ENCODE data around the gene QRICH1. TPM values are rescaled to one million over a fixed set of nuclear protein-coding genes. Genes with fewer than 3 reads are reported as not detected.

Gene QRICH1
- total and polyA plus RNA-seq, 2 of the 13 experiments (the other 11 are each of a cell fraction or from before 2014, with no cell fraction given) = 52.6 to 102 TPM

GRCh38 chr3:49013113-49013737 is 80.6 kb downstream of the QRICH1 start:
- no peak for ATAC-seq
- no peaks in the 10 kb centered on the region for H3K27me3 ChIP-seq (ENCODE audit: control insufficient read depth in 1 of 2, insufficient read depth in 2 of 2, low read length in 2 of 2)
- H3K79me2 ChIP-seq (ENCODE audit: insufficient read depth, low read length) = peaks cover 25% of the 10 kb centered on the region
- WGBS (ENCODE audit: low lambda C conversion rate) = 97% methylated on average over 12 of the region's 19 CpGs
- in situ Hi-C loops (cut with HindIII; ENCODE audit: extremely low pct_ligation_motif_present, low pct_unique_long_range_greater_than_20kb) = no loop called here
- no peak for DNase-seq (ENCODE audit: low spot score)
- H3K4me1 ChIP-seq (ENCODE audit: insufficient read depth, low read length) = peaks cover 20% of the 10 kb centered on the region
- no peak overlapping the region for H3K4me3 ChIP-seq (replicated peaks in 1 of 3; ENCODE audit: insufficient read depth in 1 of 3, low read depth in 2 of 3, low read length in 3 of 3)
- intact Hi-C loops (cut with micrococcal nuclease; ENCODE audit: unreplicated experiment) = no loop called here
- BruUV-seq (replicated peaks) = no TSS peak
- ChIA-PET POLR2A (interaction anchor here (1.9 to 12.8 kb wide), 2 partner anchors 9 to 25 kb away, joined by 6 to 280 read pairs; partner anchors contain the start of genes DALRD3 and NDUFAF3), CTCF (ENCODE audit: low intra/inter-chr PET ratio, low total read pairs) (interaction anchor here (1.5 kb wide), 1 partner anchor 25 kb away, joined by 12 read pairs; no protein-coding TSS in a partner anchor)
- no peak overlapping the region for H3K4me2 ChIP-seq (ENCODE audit: low read depth, low read length)
- H3K36me3 ChIP-seq (replicated peaks in 1 of 2; ENCODE audit: control insufficient read depth in 1 of 2, insufficient read depth in 2 of 2, low read length in 2 of 2) = peaks cover 20 to 48% of the 10 kb centered on the region in 2 experiments
- no peak overlapping the region for H3K9ac ChIP-seq (ENCODE audit: insufficient read depth, low read depth, low read length)
- no peak for FAIRE-seq
- H3K27ac ChIP-seq (ENCODE audit: extremely low read length, insufficient read depth, low read length) = no peak overlapping the region
- H4K20me1 ChIP-seq (ENCODE audit: insufficient read depth, low read length) = peaks cover 30% of the 10 kb centered on the region
- TF ChIP-seq POLR2A (IDR thresholded peaks at IDR 0.05; ENCODE audit: insufficient read depth in 1 of 2, low read depth in 2 of 2, low read length in 2 of 2) (no peak), DZIP1 (CRISPR knock-in tag; IDR thresholded peaks at IDR 0.05) (0 out of 2 replicates have a peak, but pooled peaks have one; percentile 34), KLF9 (CRISPR knock-in tag; IDR thresholded peaks at IDR 0.05; ENCODE audit: low read depth) (no peak), ZNF776 (CRISPR knock-in tag; IDR thresholded peaks at IDR 0.05) (peak; percentile 4; the same call in 1 of the 2 replicates)
- no peaks in the 10 kb centered on the region for H3K9me3 ChIP-seq (ENCODE audit: low read length)
- no peak overlapping the region for H2AFZ ChIP-seq (ENCODE audit: low read length)

All from HepG2 (cell line).